ENCODE measurements around the gene PIP5K1B. TPM values are rescaled to one million over a fixed set of nuclear protein-coding genes. Genes with fewer than 3 reads are reported as not detected.
A peak's percentile ranks its signal among the peaks of the same experiment; 100 is the strongest.

Gene PIP5K1B
- total RNA-seq, 1 experiment from 2014 or later = 0.16 TPM

DNA sequence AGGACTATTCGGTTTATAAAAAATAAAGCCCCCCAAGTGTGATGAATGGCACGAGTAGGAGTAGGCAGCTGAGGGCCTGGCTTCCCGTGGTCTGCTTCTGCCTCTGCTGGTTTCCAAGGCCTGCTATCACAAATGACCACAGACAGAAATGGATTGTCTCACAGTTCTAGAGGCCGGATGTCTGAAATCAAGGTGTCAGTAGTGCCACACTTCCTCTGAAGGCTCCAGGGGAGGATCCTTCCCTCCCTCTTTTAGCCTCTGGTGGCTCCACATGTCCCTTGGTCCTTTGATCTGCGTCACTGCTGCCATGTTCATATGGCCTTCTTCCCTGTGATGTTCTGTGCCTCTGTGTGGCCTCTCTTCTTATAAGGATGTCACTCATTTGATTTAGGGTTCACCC lies 293.8 kb downstream of the PIP5K1B start:
- Mint-ChIP-seq H3K36me3 (ENCODE audit: insufficient read depth, unreplicated experiment) (no peaks in the 10 kb centered on the region), H3K9me3 (ENCODE audit: unreplicated experiment) (no peaks in the 10 kb centered on the region), H3K4me1 (ENCODE audit: insufficient read depth, unreplicated experiment) (no peaks in the 10 kb centered on the region), H3K27ac (ENCODE audit: low read depth, unreplicated experiment) (peak overlapping the region; percentile 84), H3K27me3 (ENCODE audit: insufficient read depth, unreplicated experiment) (peaks cover 77% of the 10 kb centered on the region), H3K4me3 (ENCODE audit: unreplicated experiment) (no peak overlapping the region)
- BruUV-seq (replicated peaks) = no TSS peak
- intact Hi-C loops (cut with micrococcal nuclease) = loop anchor here (1.0 kb wide), 2 partner anchors 415 to 492 kb away; no protein-coding TSS in a partner anchor
- CTCF ChIA-PET = interaction anchor here (0.6 to 10.2 kb wide), 22 partner anchors 8 to 439 kb away, joined by 3 to 66 read pairs (median 5); no protein-coding TSS in a partner anchor
- POLR2A ChIA-PET = no interaction called here
- no peak for DNase-seq (ENCODE audit: unreplicated experiment)
- TF ChIP-seq, protein P1, sequence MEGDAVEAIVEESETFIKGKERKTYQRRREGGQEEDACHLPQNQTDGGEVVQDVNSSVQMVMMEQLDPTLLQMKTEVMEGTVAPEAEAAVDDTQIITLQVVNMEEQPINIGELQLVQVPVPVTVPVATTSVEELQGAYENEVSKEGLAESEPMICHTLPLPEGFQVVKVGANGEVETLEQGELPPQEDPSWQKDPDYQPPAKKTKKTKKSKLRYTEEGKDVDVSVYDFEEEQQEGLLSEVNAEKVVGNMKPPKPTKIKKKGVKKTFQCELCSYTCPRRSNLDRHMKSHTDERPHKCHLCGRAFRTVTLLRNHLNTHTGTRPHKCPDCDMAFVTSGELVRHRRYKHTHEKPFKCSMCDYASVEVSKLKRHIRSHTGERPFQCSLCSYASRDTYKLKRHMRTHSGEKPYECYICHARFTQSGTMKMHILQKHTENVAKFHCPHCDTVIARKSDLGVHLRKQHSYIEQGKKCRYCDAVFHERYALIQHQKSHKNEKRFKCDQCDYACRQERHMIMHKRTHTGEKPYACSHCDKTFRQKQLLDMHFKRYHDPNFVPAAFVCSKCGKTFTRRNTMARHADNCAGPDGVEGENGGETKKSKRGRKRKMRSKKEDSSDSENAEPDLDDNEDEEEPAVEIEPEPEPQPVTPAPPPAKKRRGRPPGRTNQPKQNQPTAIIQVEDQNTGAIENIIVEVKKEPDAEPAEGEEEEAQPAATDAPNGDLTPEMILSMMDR (IDR thresholded peaks at IDR 0.05; ENCODE audit: unreplicated experiment) = no peak

DNA sequence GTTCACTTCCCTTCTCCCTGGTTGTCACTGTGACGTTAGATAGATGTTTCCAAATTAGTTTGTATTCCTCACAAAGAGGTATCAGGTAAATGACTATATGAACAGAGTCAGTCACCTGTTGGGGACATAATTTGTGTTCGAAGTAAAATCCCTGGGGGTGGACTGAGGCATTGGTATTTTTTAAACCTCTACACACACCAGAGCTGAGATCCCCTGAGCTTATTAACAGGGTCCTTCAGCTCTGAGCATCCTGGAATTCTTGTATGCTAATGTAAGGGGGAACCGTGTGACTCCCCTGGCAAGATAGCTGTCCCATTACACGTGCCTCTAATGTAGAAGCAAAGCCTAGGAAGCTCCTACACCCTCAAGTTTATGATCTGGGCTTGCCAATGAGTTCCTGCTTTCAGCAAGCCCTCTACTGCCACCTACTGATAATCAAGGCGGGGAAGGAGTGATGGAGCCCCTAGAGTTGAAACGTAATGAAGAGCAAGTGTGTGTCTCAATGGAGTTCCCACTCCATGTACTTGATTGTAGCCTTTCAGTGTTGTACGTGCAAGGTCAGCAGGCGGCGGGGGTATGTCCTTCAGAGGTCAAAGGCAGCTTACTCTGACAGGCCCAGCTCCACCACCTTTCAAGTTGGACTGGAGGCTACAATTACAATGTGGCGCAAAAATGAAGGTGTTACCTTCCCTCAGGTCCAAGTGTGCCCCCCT lies 294.5 kb downstream of the PIP5K1B start:
- H3K4me1 Mint-ChIP-seq (ENCODE audit: insufficient read depth, unreplicated experiment) = peaks cover 1% of the 10 kb centered on the region
- intact Hi-C loops (cut with micrococcal nuclease) = loop anchor here (1.0 kb wide), 2 partner anchors 415 to 492 kb away; no protein-coding TSS in a partner anchor
- no peak overlapping the region for H3K4me3 Mint-ChIP-seq (ENCODE audit: unreplicated experiment)
- ChIA-PET CTCF (interaction anchor here (0.6 to 10.2 kb wide), 41 partner anchors 8 to 734 kb away, joined by 3 to 66 read pairs (median 3); partner anchors contain the start of gene PRKACG), POLR2A (interaction anchor here (0.9 kb wide), 1 partner anchor 220 kb away, joined by 3 read pairs; a partner anchor contains a TSS)
- peak; percentile 77 for DNase-seq (ENCODE audit: unreplicated experiment)
- no TSS peak for BruUV-seq (replicated peaks)
- H3K27ac Mint-ChIP-seq (ENCODE audit: low read depth, unreplicated experiment) = peak overlapping the region; percentile 84
- peaks cover 80% of the 10 kb centered on the region for H3K27me3 Mint-ChIP-seq (ENCODE audit: insufficient read depth, unreplicated experiment)
- H3K9me3 Mint-ChIP-seq (ENCODE audit: unreplicated experiment) = no peaks in the 10 kb centered on the region
- no peaks in the 10 kb centered on the region for H3K36me3 Mint-ChIP-seq (ENCODE audit: insufficient read depth, unreplicated experiment)
- TF ChIP-seq, protein P1 (IDR thresholded peaks at IDR 0.05; ENCODE audit: unreplicated experiment) = peak; percentile 61

DNA sequence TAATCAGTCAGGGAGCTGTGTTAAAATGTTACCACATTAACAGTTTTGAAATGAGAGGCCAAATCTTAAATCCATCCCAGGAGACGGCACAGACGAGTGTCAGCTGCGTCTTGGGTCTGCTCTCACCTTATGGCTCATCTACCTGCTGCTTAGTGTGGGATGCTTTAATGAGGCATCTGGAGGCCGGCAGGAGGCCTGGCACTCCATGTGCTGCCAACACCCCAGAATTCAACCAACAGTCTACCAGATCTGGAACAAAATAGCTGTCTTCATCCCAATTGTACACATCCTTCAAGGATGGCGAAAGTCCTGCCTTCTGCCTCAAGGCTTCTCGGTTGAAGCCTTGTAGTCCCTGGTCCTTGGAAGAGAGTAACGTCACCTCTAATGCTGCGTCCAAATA lies 296.9 kb downstream of the PIP5K1B start:
- H3K27ac Mint-ChIP-seq (ENCODE audit: low read depth, unreplicated experiment) = no peak overlapping the region
- H3K36me3 Mint-ChIP-seq (ENCODE audit: insufficient read depth, unreplicated experiment) = no peaks in the 10 kb centered on the region
- TF ChIP-seq, protein P1 (IDR thresholded peaks at IDR 0.05; ENCODE audit: unreplicated experiment) = no peak
- no peak overlapping the region for H3K4me3 Mint-ChIP-seq (ENCODE audit: unreplicated experiment)
- ChIA-PET CTCF (interaction anchor here (0.5 to 10.2 kb wide), 8 partner anchors 8 to 667 kb away, joined by 3 to 66 read pairs (median 4); no protein-coding TSS in a partner anchor), POLR2A (interaction anchor here (0.9 kb wide), 1 partner anchor 34 kb away, joined by 4 read pairs; the partner anchor contains the start of gene FXN)
- intact Hi-C loops (cut with micrococcal nuclease) = no loop called here
- DNase-seq (ENCODE audit: unreplicated experiment) = no peak
- H3K9me3 Mint-ChIP-seq (ENCODE audit: unreplicated experiment) = no peaks in the 10 kb centered on the region
- H3K27me3 Mint-ChIP-seq (ENCODE audit: insufficient read depth, unreplicated experiment) = peaks cover 73% of the 10 kb centered on the region
- peaks cover 6% of the 10 kb centered on the region for H3K4me1 Mint-ChIP-seq (ENCODE audit: insufficient read depth, unreplicated experiment)
- no TSS peak for BruUV-seq (replicated peaks)

DNA sequence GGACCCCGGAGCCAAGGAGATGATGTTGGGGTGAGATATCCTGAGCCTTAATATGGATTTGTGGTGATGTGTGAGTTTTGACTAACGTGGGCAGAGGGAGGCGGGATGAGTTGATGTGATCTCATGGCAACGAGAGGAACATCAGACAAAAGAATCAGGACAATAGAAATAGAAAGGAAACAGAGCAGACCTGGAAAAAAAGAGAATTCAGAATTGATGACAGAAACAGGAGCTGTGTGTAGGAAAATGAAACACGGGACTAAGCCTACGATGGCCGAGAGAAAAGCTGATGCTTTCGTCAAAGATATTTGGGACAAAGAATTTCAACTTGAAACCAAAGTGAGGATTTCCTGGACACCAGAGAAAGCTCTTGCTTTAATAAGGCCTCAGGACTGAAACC lies 298.0 kb downstream of the PIP5K1B start:
- no peak for DNase-seq (ENCODE audit: unreplicated experiment)
- BruUV-seq (replicated peaks) = no TSS peak
- Mint-ChIP-seq H3K9me3 (ENCODE audit: unreplicated experiment) (no peaks in the 10 kb centered on the region), H3K27ac (ENCODE audit: low read depth, unreplicated experiment) (no peak overlapping the region), H3K4me3 (ENCODE audit: unreplicated experiment) (no peak overlapping the region), H3K36me3 (ENCODE audit: insufficient read depth, unreplicated experiment) (no peaks in the 10 kb centered on the region), H3K4me1 (ENCODE audit: insufficient read depth, unreplicated experiment) (peaks cover 6% of the 10 kb centered on the region), H3K27me3 (ENCODE audit: insufficient read depth, unreplicated experiment) (peaks cover 73% of the 10 kb centered on the region)
- POLR2A ChIA-PET = interaction anchor here (0.6 kb wide), 1 partner anchor 224 kb away, joined by 3 read pairs; no protein-coding TSS in a partner anchor
- CTCF ChIA-PET = interaction anchor here (0.9 to 10.2 kb wide), 6 partner anchors 9 to 495 kb away, joined by 3 to 66 read pairs (median 4); partner anchors contain the start of gene PIP5K1B
- intact Hi-C loops (cut with micrococcal nuclease) = no loop called here
- TF ChIP-seq, protein P1 (IDR thresholded peaks at IDR 0.05; ENCODE audit: unreplicated experiment) = no peak

All from MCF 10A (cell line).